Stimulated activated CD4-positive, alpha-beta T cell treated with anti-CD3 and anti-CD28 coated beads, Interleukin-15, amount 100 ng/mL, for 1 hour (primary cell): ENCODE data around the gene RELN.
"Not testable (repeated sequence)": the region's sequence is repeated elsewhere in the genome, so short reads cannot be mapped to it uniquely, and the experiment has no call there.

Source experiments
- DNase-seq, 2 donors: peaks; one replicate each; pipeline ENCODE4 v3.0.0-alpha.2; 2020; ENCODE audit warnings: low read depth in 1 of 2, low spot score in 1 of 2

RELN gene

GRCh38 chr7:103896826-103897225, 92.6 kb downstream of the RELN start:
- DNase-seq: not testable (repeated sequence)

GRCh38 chr7:103894656-103895596, 94.5 kb downstream of the RELN start:
- DNase-seq: no peak

- DNase-seq: no peak
Observed at GRCh38 chr7:103893350-103893749, 96.1 kb downstream of the RELN start.

GRCh38 chr7:103889451-103889850, 100.0 kb downstream of the RELN start:
- DNase-seq: no peak

- DNase-seq: no peak
Observed at GRCh38 chr7:103888603-103889153, 100.8 kb downstream of the RELN start.

GRCh38 chr7:103887853-103888602, 101.4 kb downstream of the RELN start:
- no peak for DNase-seq

- DNase-seq: no peak
Observed at GRCh38 chr7:103887050-103887449, 102.4 kb downstream of the RELN start.

GRCh38 chr7:103879928-103880600, 109.4 kb downstream of the RELN start:
- DNase-seq: no peak

GRCh38 chr7:103879411-103879810, 110.0 kb downstream of the RELN start:
- DNase-seq: no peak

- no peak for DNase-seq
Observed at GRCh38 chr7:103877565-103877964, 111.9 kb downstream of the RELN start.

- DNase-seq: no peak
Observed at GRCh38 chr7:103875718-103876117, 113.7 kb downstream of the RELN start.

GRCh38 chr7:103871473-103871872, 118.0 kb downstream of the RELN start:
- no peak for DNase-seq

- no peak for DNase-seq
Observed at GRCh38 chr7:103870664-103871063, 118.8 kb downstream of the RELN start.

GRCh38 chr7:103867874-103868273, 121.6 kb downstream of the RELN start:
- DNase-seq: no peak

- no peak for DNase-seq
Observed at GRCh38 chr7:103866919-103867318, 122.5 kb downstream of the RELN start.

- DNase-seq: no peak
Observed at GRCh38 chr7:103865442-103865841, 124.0 kb downstream of the RELN start.

GRCh38 chr7:103862302-103863035, 127.0 kb downstream of the RELN start:
- DNase-seq: no peak

GRCh38 chr7:103859709-103860108, 129.7 kb downstream of the RELN start:
- DNase-seq: no peak

- no peak for DNase-seq
Observed at GRCh38 chr7:103857435-103857834, 132.0 kb downstream of the RELN start.

GRCh38 chr7:103856929-103857328, 132.5 kb downstream of the RELN start:
- DNase-seq: no peak

- DNase-seq: no peak
Observed at GRCh38 chr7:103855671-103856070, 133.8 kb downstream of the RELN start.
